GM19463 (cell line): Measurements from ENCODE around the gene UCHL5.

Source experiments
- ATAC-seq: cut with Tn5 transposase; IDR thresholded peaks from one replicate; pipeline ENCODE4 v1.9.1; 2021; ENCODE audit warnings: mild to moderate bottlenecking, moderate library complexity; ENCODE audit not compliant: unreplicated experiment

The UCHL5 gene

GRCh38 chr1:192969091-192969490 is 90.1 kb downstream of the UCHL5 start:
- no peak for ATAC-seq

DNA sequence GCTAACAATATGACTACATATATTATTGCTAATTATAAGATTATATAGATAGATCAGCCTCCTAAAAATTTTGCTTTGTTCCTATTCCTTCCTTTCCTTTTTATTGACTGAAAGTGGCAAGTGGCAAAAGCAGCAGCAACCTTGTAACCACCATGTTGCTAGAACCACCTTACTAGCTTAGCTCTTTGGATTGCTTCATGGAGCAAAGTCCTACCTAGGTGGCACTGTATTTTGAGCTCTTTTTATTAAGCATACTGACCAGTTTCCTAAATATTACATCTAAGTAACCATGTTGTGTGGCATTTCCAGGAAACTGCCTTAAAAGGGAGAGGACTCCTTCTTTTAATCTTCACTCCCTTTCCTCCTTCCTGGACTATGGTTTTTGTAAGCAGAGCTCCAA is 90.8 kb downstream of the UCHL5 start:
- no peak for ATAC-seq

- no peak for ATAC-seq
Measured at GRCh38 chr1:192967901-192968300, 91.3 kb downstream of the UCHL5 start.

DNA sequence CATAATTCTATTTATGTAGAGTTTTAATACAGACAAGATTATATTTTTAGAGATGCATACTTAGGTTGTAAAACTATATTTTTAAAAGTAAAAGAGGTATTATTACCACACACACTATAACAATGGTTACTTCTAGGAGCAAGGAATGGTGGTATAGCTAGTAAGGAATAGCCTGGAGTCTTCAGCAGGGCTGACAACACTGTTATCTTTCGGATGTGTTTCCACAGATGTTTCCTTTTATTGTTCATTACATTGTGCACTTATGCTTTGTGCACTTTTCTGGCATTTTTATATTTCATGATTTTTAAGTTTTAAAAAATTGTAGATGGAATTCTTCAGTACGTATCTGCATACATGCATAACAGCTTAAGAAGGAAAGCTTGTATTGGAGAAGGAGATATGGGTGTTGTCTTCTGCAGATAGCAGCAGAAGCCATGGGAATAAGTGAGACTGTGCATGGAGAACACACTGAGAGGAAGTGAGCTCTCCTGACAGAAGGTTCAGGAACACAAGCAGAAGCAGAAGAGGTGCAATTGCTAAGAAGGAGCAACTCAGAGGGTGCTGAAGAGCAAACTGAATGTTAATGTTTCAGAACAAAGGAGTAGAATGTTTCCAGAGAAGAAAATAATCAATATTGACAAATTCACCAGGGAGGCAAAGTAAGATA is 91.8 kb downstream of the UCHL5 start:
- no peak for ATAC-seq

GRCh38 chr1:192966073-192966472 is 93.1 kb downstream of the UCHL5 start:
- ATAC-seq = no peak

- no peak for ATAC-seq
Measured at GRCh38 chr1:192962901-192963300, 96.3 kb downstream of the UCHL5 start.
